GM23248 (cell line): ENCODE data around the gene NUP153.

ENCODE experiments used
- EZH2 ChIP-seq: fragments of 200-600 bp; sonication (generic); IDR thresholded peaks from 2 replicates; pipeline ENCODE4 v1.6.1; 2018; ENCODE audit warnings: antibody characterized with exemption, mild to moderate bottlenecking; ENCODE audit not compliant: insufficient read depth, poor library complexity, severe bottlenecking
- EZH2phosphoT487 ChIP-seq: fragments of 200-600 bp; sonication (generic); IDR thresholded peaks from 2 replicates; pipeline ENCODE4 v1.6.1; 2018; ENCODE audit warnings: antibody characterized with exemption, moderate library complexity, mild to moderate bottlenecking, low read depth; ENCODE audit not compliant: insufficient read depth

DNA sequence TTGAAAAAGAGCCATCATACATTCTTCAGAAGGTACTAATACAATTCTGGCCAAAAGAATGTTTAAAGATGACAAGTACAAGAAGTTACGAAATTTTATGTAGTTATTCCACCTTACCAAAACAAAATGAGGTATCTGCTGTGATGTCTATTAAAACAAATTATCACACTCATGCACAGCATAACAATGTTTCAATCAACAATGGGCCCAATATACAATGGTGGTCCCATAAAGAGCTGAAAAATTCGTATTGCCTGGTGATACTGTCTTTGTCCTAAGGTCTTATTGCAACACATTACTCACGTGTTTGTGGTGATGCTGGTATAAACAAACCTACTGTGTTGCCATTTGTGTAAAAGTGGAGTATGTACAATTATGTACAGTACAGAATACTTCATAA is 3.6 kb upstream of the NUP153 start:
- TF ChIP-seq EZH2 (no peak), EZH2phosphoT487 (no peak)
